Activated CD8-positive, alpha-beta memory T cell treated with anti-CD3 and anti-CD28 coated beads, Interleukin-2, amount 10 ng/mL, durations not matched to agents 7 days and 5 days (primary cell): Measurements from ENCODE around the gene FRMD3. TPM values are rescaled to one million over a fixed set of nuclear protein-coding genes. Genes with fewer than 3 reads are reported as not detected.

Experiments used
- ATAC-seq: fragments of 150-1000 bp; cut with Tn5 transposase; one replicate; pipeline ENCODE4 v1.10.0; 2021; ENCODE audit warnings: moderate library complexity
- CTCF ChIA-PET: fragments of 350-600 bp; sonication (Branson Sonifier 250); formaldehyde crosslinking; loops from one replicate; lab custom pipeline; 2021; ENCODE audit warnings: antibody characterized with exemption; lab: Charles Lee
- DNase-seq: peaks from one replicate; pipeline ENCODE4 v3.0.0-alpha.2; 2020
- H3K27ac Mint-ChIP-seq: one replicate; pipeline ENCODE4 v1.8.0; 2021; ENCODE audit warnings: mild to moderate bottlenecking, mixed read lengths
- H3K27me3 Mint-ChIP-seq: one replicate; pipeline ENCODE4 v1.8.0; 2021; ENCODE audit warnings: mixed read lengths
- H3K36me3 Mint-ChIP-seq: one replicate; pipeline ENCODE4 v1.8.0; 2021; ENCODE audit warnings: mild to moderate bottlenecking, mixed read lengths
- H3K4me1 Mint-ChIP-seq: one replicate; pipeline ENCODE4 v1.8.0; 2021; ENCODE audit warnings: mixed read lengths
- H3K4me3 Mint-ChIP-seq: one replicate; pipeline ENCODE4 v1.8.0; 2021; ENCODE audit warnings: mild to moderate bottlenecking, moderate library complexity, mixed read lengths
- H3K9me3 Mint-ChIP-seq: one replicate; pipeline ENCODE4 v1.8.0; 2022; ENCODE audit warnings: low read depth, mixed read lengths
- total RNA-seq, 2 experiments: library from RNA; stranded (reverse); gene quantifications; one replicate each; pipeline ENCODE4 v1.2.3, GENCODE V29; 2021

FRMD3 gene
- total RNA-seq, 2 experiments from 2014 or later = 0.33 to 0.82 TPM

DNA sequence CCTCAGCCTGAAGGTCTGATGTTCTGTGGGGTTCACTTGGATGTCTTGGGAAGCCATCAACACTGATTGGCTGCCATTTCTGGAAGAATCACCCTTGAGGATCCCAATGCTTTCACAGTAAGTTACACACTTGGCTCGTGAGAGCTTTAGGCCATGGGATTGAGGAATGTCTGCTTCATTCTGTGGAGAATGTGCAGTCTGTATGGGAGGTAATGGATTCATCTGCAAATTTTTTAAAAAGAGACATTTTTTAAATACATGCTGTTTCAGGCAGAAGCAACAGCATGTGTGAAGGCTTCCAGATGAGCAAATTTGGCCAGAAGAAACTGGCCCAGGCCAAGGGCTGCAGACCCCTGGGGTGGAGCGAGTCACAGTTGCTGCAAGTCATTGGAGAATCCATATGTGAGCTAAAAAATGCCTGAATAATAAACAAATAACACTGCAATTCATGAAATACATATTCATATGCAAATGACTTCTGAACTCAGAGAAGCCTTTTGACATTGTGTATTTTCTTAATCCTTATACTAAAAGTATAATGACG lies 328.9 kb downstream of the FRMD3 start:
- H3K27ac Mint-ChIP-seq = no peak overlapping the region
- H3K27me3 Mint-ChIP-seq = peaks cover 3% of the 10 kb centered on the region
- no peaks in the 10 kb centered on the region for H3K9me3 Mint-ChIP-seq
- CTCF ChIA-PET = no interaction called here
- no peak overlapping the region for H3K4me3 Mint-ChIP-seq
- no peaks in the 10 kb centered on the region for H3K36me3 Mint-ChIP-seq
- DNase-seq = no peak
- no peaks in the 10 kb centered on the region for H3K4me1 Mint-ChIP-seq
- ATAC-seq = no peak

DNA sequence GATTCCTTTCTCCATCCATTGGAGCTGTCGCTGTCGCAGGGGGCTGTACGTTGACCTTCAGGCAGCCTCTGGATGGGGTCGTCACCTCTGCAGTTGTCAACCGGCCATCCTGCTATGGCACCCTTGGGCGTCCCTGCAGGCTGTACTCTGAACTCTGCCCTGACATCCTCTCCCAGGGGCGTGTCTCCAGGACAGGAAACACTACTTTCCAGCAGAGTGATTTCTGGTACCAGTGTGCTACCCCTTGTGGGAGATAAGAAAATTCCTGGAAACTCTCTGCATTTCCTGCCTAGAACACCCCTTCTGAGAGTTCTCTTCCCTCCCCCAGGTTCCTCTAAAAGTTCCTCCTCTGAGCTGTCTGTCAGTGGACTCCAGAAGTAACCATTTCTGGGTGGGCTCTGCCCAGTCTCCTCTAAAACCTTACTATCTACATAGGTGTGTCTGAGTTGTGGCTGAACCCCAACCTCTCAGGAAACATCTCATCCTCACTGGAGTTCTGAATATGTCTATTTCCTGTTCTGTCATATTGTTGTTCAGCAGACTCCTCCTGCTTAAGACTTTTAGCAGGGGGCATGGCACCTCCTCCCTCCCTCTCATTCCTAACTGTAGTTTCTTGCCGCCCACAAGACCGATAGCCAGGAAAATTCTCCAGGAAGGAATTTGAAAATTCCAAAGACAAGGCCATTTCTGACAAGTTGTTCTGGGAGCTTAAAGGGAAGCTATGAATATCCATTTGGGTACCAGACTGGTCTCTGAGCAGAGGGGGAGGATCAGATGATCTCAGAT lies 329.9 kb downstream of the FRMD3 start:
- Mint-ChIP-seq H3K27ac (no peak overlapping the region), H3K36me3 (no peaks in the 10 kb centered on the region), H3K27me3 (no peaks in the 10 kb centered on the region), H3K4me3 (no peak overlapping the region), H3K9me3 (no peaks in the 10 kb centered on the region), H3K4me1 (no peaks in the 10 kb centered on the region)
- no peak for DNase-seq
- CTCF ChIA-PET = no interaction called here
- ATAC-seq = no peak

DNA sequence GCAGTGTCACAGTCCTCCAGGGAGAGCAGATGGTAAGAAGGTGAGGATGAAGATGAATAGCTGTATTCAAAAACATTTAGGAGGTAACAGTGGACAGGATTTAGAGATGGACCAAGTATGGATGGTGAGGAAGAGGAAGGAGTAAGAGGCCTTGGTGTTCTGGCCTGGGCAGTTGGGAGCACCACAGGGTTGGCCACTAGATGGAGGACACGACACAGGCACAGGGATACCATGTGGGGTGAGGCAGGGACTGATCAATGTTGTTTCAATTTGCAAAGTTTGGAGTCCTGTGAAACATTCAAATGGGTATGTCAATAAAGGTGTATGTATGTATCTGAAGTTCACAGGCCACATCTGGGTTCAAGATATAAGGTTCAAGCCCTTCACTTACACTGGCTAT lies 334.2 kb downstream of the FRMD3 start:
- DNase-seq (no peak), ATAC-seq (no peak)
- Mint-ChIP-seq H3K9me3 (no peaks in the 10 kb centered on the region), H3K4me3 (no peak overlapping the region), H3K4me1 (no peaks in the 10 kb centered on the region), H3K27me3 (no peaks in the 10 kb centered on the region), H3K27ac (no peak overlapping the region), H3K36me3 (no peaks in the 10 kb centered on the region)
- CTCF ChIA-PET = no interaction called here

DNA sequence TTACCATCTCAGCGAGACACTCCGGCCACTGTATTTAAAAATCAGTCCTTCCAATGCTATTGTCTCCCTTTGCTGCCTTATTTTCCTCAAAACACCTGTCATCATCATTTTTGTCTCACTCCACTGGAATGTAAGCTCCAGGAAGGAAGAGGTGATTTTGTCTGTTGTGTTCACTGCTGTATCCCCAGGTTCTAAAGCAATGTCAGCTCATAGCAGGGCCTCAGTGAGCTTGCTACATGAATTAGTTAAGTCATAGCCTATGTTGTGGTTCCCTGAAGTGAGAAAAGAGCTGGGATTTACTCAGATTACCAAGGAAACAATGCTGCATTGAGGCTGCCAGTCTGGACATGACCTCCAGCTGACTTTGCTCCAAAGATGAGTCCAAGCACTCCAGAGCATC lies 337.7 kb downstream of the FRMD3 start:
- H3K9me3 Mint-ChIP-seq = no peaks in the 10 kb centered on the region
- DNase-seq = no peak
- H3K4me1 Mint-ChIP-seq = no peaks in the 10 kb centered on the region
- no peaks in the 10 kb centered on the region for H3K27me3 Mint-ChIP-seq
- no peak for ATAC-seq
- H3K4me3 Mint-ChIP-seq = no peak overlapping the region
- H3K27ac Mint-ChIP-seq = no peak overlapping the region
- CTCF ChIA-PET = no interaction called here
- H3K36me3 Mint-ChIP-seq = no peaks in the 10 kb centered on the region

DNA sequence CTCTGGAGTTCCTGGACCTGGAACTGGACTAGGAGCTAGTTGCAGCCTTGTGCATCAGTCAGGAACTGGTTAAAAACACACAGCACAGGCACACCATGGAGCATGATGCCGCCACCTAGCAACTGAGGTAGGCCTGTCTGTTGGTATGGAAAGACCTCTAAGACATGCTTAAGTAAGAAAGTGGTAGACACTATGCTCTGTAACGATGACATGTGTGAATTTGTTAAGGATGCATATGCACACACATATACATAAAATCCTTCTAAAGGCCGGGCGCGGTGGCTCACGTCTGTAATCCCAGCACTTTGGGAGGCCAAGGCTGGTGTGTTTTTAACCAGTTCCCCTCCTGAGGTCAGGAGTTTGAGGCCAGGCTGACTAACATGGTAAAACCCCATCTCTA lies 338.4 kb downstream of the FRMD3 start:
- H3K27ac Mint-ChIP-seq = no peak overlapping the region
- no peaks in the 10 kb centered on the region for H3K9me3 Mint-ChIP-seq
- no peak for ATAC-seq
- no peaks in the 10 kb centered on the region for H3K4me1 Mint-ChIP-seq
- no peaks in the 10 kb centered on the region for H3K27me3 Mint-ChIP-seq
- H3K4me3 Mint-ChIP-seq = no peak overlapping the region
- CTCF ChIA-PET = no interaction called here
- no peaks in the 10 kb centered on the region for H3K36me3 Mint-ChIP-seq
- no peak for DNase-seq

DNA sequence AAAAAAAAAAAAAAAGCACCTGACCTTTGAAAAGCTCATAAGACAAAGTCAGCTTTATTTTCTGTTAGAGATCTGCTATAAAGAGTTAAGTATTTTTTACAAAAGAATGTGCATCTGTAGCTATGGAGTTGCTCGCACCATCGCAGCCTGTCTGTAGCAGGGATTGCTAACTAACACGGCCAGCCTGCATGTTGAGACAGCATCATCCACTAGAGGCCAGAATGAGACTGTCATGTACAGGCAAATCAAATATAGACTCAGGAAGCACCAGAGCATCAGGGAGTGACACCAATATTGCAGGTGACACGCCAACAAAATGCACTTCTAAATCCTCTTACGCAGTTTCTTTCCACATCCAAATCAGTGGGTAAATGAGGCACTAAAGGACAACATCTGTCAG lies 339.0 kb downstream of the FRMD3 start:
- Mint-ChIP-seq H3K27ac (no peak overlapping the region), H3K9me3 (no peaks in the 10 kb centered on the region)
- no peak for ATAC-seq

DNA sequence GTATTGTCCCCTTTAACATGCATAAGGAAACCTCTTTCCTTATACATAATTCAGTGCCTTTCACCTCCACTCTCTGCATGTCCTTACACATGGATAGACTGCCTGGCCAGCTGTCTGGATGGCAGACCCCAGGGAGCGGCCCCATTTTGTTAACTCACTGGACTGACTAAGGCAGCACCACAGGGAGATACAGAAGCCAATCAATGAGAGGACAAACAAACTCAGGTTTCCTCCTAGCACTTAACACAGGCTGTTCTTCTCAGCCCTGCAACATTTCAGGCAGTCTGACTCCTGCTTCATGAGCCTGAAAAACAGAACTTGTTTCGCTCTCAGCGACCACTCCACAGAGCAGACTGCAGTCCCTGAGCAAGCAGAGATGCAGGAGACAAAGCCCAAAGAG lies 339.8 kb downstream of the FRMD3 start:
- DNase-seq = no peak
- H3K9me3 Mint-ChIP-seq = no peaks in the 10 kb centered on the region
- no peak for ATAC-seq
- no peaks in the 10 kb centered on the region for H3K4me1 Mint-ChIP-seq
- no peak overlapping the region for H3K27ac Mint-ChIP-seq
- H3K4me3 Mint-ChIP-seq = no peak overlapping the region
- H3K36me3 Mint-ChIP-seq = no peaks in the 10 kb centered on the region
- H3K27me3 Mint-ChIP-seq = no peaks in the 10 kb centered on the region
- CTCF ChIA-PET = no interaction called here

More for the DNA sequence above, 339.0 kb downstream of the FRMD3 start:
- Mint-ChIP-seq H3K4me3 (no peak overlapping the region), H3K27me3 (no peaks in the 10 kb centered on the region), H3K4me1 (no peaks in the 10 kb centered on the region), H3K36me3 (no peaks in the 10 kb centered on the region)
- CTCF ChIA-PET = no interaction called here
- no peak for DNase-seq

DNA sequence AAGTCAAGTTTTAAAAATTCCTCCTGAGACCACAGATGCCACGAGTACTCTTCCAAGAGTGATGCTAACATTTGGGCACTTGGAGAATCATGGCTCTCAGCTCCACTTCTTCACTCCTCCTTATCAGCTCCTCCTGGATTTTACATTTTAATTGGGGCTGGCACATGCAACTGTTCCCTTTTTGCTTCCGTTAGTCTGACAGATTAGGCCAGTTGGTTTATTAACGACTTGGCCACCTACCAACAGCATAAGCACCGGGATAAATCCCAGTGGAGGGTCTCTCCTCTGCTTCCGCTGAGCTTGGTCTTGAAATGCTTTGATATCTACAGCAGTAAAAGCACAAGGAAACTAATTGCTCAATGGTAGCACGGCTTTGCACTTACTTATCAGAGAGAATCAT lies 340.6 kb downstream of the FRMD3 start:
- DNase-seq (no peak), ATAC-seq (no peak)
- no peak overlapping the region for H3K4me3 Mint-ChIP-seq
- no peaks in the 10 kb centered on the region for H3K27me3 Mint-ChIP-seq
- H3K36me3 Mint-ChIP-seq = no peaks in the 10 kb centered on the region
- CTCF ChIA-PET = no interaction called here
- H3K9me3 Mint-ChIP-seq = no peaks in the 10 kb centered on the region
- H3K27ac Mint-ChIP-seq = no peak overlapping the region
- no peaks in the 10 kb centered on the region for H3K4me1 Mint-ChIP-seq

DNA sequence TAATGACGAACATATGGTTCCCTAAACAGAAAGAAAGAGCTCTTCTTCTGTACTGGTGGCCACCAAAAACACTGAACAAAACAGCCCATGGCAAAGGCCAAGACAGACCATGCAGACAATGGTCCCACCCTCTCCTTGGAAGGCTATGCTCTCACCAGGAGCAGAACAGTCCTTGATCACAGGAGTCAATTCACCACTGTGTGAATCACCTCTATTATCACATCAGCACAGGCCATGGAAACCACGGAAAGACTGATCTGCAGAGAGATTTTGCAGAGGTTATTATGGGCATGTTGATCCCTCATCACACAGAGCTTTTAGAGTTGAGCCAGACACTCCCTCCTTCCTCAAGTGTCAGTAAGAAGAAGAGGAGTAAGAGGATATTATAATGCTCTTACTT lies 341.3 kb downstream of the FRMD3 start:
- ATAC-seq (no peak), DNase-seq (no peak)
- no peaks in the 10 kb centered on the region for H3K27me3 Mint-ChIP-seq
- H3K4me3 Mint-ChIP-seq = no peak overlapping the region
- no peaks in the 10 kb centered on the region for H3K9me3 Mint-ChIP-seq
- no peaks in the 10 kb centered on the region for H3K36me3 Mint-ChIP-seq
- H3K4me1 Mint-ChIP-seq = no peaks in the 10 kb centered on the region
- no peak overlapping the region for H3K27ac Mint-ChIP-seq
- CTCF ChIA-PET = no interaction called here

Other genes with a start within 250 kb of the FRMD3 start
- 1 to 10 TPM; 6.2 to 9.1 TPM for gene IDNK, start 84.7 kb upstream of the FRMD3 start, total RNA-seq
- 10 to 100 TPM; 90.3 to 100.0 TPM for gene UBQLN1, start 169.6 kb upstream of the FRMD3 start, total RNA-seq